HG03135 (cell line): ENCODE results near the gene CXCL12.

Experiments used
- ATAC-seq: cut with Tn5 transposase; IDR thresholded peaks from one replicate; pipeline ENCODE4 v1.9.1; 2021; ENCODE audit warnings: mild to moderate bottlenecking, moderate library complexity; ENCODE audit not compliant: unreplicated experiment

CXCL12 gene

GRCh38 chr10:44385696-44386441, 972 bp upstream of the CXCL12 start:
- no peak for ATAC-seq

GRCh38 chr10:44384601-44385025, 284 bp downstream of the CXCL12 start:
- no peak for ATAC-seq

GRCh38 chr10:44383749-44384600, 922 bp downstream of the CXCL12 start:
- ATAC-seq, result no peak

- ATAC-seq, result no peak
These were observed 1.7 kb downstream of the CXCL12 start for GRCh38 chr10:44382981-44383748.

GRCh38 chr10:44382131-44382858, 2.6 kb downstream of the CXCL12 start:
- ATAC-seq, result no peak

- ATAC-seq, result no peak
These were observed 3.9 kb downstream of the CXCL12 start for GRCh38 chr10:44380829-44381600.

GRCh38 chr10:44379907-44380306, 5.0 kb downstream of the CXCL12 start:
- ATAC-seq, result no peak

- ATAC-seq, result no peak
These were observed 6.3 kb downstream of the CXCL12 start for GRCh38 chr10:44378626-44379025.

- ATAC-seq, result no peak
These were observed 7.1 kb downstream of the CXCL12 start for GRCh38 chr10:44377651-44378310.

GRCh38 chr10:44376472-44377099, 8.3 kb downstream of the CXCL12 start:
- no peak for ATAC-seq

GRCh38 chr10:44374155-44374554, 10.7 kb downstream of the CXCL12 start:
- no peak for ATAC-seq

GRCh38 chr10:44373341-44373995, 11.4 kb downstream of the CXCL12 start:
- ATAC-seq, result no peak

- ATAC-seq, result no peak
These were observed 12.7 kb downstream of the CXCL12 start for GRCh38 chr10:44372181-44372580.

GRCh38 chr10:44370731-44371248, 14.1 kb downstream of the CXCL12 start:
- ATAC-seq, result no peak

- ATAC-seq, result no peak
These were observed 15.0 kb downstream of the CXCL12 start for GRCh38 chr10:44369854-44370253.

GRCh38 chr10:44369296-44369695, 15.6 kb downstream of the CXCL12 start:
- no peak for ATAC-seq

GRCh38 chr10:44368637-44369036, 16.3 kb downstream of the CXCL12 start:
- ATAC-seq, result no peak

GRCh38 chr10:44366941-44367630, 17.8 kb downstream of the CXCL12 start:
- no peak for ATAC-seq
